ENCODE measurements around the gene ATG2A. TPM values are rescaled to one million over a fixed set of nuclear protein-coding genes. Genes with fewer than 3 reads are reported as not detected.

ATG2A gene
- polyA plus RNA-seq, 4 donors, result 18.0 to 35.7 (median 24.7) TPM

GRCh38 chr11:64877390-64878222 is 39.4 kb downstream of the ATG2A start:
- 0 to 1% (median 1%) methylated on average over 41 of the region's 41 CpGs for WGBS, 3 donors
- Histone ChIP-seq H3K9me3 (ENCODE audit: control insufficient read depth in 2 of 2, insufficient read depth in 1 of 2, low read depth in 1 of 2, low read length in 1 of 2) (no peaks in the 10 kb centered on the region), H3K36me3 (ENCODE audit: control insufficient read depth in 3 of 3, insufficient read depth in 2 of 3, low read depth in 1 of 3, low read length in 3 of 3) (peaks cover 0 to 53% (median 0%) of the 10 kb centered on the region in 3 donors), H3K4me1 (ENCODE audit: control insufficient read depth in 3 of 3, insufficient read depth in 2 of 3, low read depth in 1 of 3, low read length in 2 of 3) (peaks cover 8 to 55% (median 9%) of the 10 kb centered on the region in 3 donors), H3K4me3 (ENCODE audit: low read depth in 1 of 3, low read length in 3 of 3) (peak overlapping the region; percentile 88 to 98 (median 97)), H3K27me3 (ENCODE audit: control insufficient read depth in 3 of 3, insufficient read depth in 3 of 3, low read length in 3 of 3) (no peaks in the 10 kb centered on the region), H3K27ac (ENCODE audit: low read depth in 1 of 3, low read length in 2 of 3) (peak overlapping the region; percentile 75 to 93 (median 90))
- FAIRE-seq (no peak), DNase-seq (peak in 1 of 2 donors; percentile 34)

DNA sequence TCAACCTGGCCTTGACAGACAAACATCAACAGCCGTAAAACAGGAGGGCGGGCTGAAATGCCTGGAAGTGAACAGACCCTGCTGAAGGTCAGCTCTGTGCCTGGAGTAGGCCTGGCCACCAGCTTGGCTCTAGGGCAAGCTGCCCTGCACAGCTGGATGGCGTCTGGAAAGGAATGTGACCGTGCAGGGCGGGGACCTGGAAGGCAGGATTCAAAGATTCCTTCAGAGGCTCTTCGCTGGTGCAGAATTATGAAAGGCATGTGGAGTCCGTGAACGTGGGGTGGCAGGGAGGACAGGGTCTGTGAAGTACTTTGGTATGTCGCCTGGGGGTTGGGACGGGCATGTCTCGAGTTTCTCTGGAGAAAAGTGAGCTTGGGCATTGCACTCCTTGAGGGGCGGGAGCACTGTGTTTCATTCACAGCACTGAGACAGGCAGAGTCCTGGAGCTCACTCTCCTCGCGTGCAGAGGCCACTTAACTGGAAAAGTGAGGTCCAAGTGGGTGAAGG is 40.1 kb downstream of the ATG2A start:
- peak overlapping the region; percentile 75 to 93 (median 90) for H3K27ac ChIP-seq (ENCODE audit: low read depth in 1 of 3, low read length in 2 of 3)
- no peaks in the 10 kb centered on the region for H3K27me3 ChIP-seq (ENCODE audit: control insufficient read depth in 3 of 3, insufficient read depth in 3 of 3, low read length in 3 of 3)
- peaks cover 0 to 60% (median 0%) of the 10 kb centered on the region in 3 donors for H3K36me3 ChIP-seq (ENCODE audit: control insufficient read depth in 3 of 3, insufficient read depth in 2 of 3, low read depth in 1 of 3, low read length in 3 of 3)
- 5 to 16% (median 7%) methylated on average over 14 of the region's 14 CpGs for WGBS, 3 donors
- peak overlapping the region; percentile 88 to 98 (median 97) for H3K4me3 ChIP-seq (ENCODE audit: low read depth in 1 of 3, low read length in 3 of 3)
- H3K4me1 ChIP-seq (ENCODE audit: control insufficient read depth in 3 of 3, insufficient read depth in 2 of 3, low read depth in 1 of 3, low read length in 2 of 3), result peaks cover 9 to 62% (median 11%) of the 10 kb centered on the region in 3 donors
- peak; percentile 62 to 75 for DNase-seq
- H3K9me3 ChIP-seq (ENCODE audit: control insufficient read depth in 2 of 2, insufficient read depth in 1 of 2, low read depth in 1 of 2, low read length in 1 of 2), result no peaks in the 10 kb centered on the region
- no peak for FAIRE-seq

- Histone ChIP-seq H3K4me3 (ENCODE audit: low read depth in 1 of 3, low read length in 3 of 3) (peak overlapping the region; percentile 88 to 98 (median 97)), H3K9me3 (ENCODE audit: control insufficient read depth in 2 of 2, insufficient read depth in 1 of 2, low read depth in 1 of 2, low read length in 1 of 2) (no peaks in the 10 kb centered on the region), H3K27ac (ENCODE audit: low read depth in 1 of 3, low read length in 2 of 3) (peak overlapping the region; percentile 75 to 93 (median 90)), H3K4me1 (ENCODE audit: control insufficient read depth in 3 of 3, insufficient read depth in 2 of 3, low read depth in 1 of 3, low read length in 2 of 3) (peaks cover 14 to 68% (median 17%) of the 10 kb centered on the region in 3 donors), H3K36me3 (ENCODE audit: control insufficient read depth in 3 of 3, insufficient read depth in 2 of 3, low read depth in 1 of 3, low read length in 3 of 3) (peaks cover 0 to 66% (median 0%) of the 10 kb centered on the region in 3 donors), H3K27me3 (ENCODE audit: control insufficient read depth in 3 of 3, insufficient read depth in 3 of 3, low read length in 3 of 3) (no peaks in the 10 kb centered on the region)
- WGBS, 3 donors, result 13 to 21% (median 14%) methylated on average over 11 of the region's 11 CpGs
- DNase-seq, result no peak
- no peak for FAIRE-seq
Observed at GRCh38 chr11:64876229-64876750, 40.7 kb downstream of the ATG2A start.

DNA sequence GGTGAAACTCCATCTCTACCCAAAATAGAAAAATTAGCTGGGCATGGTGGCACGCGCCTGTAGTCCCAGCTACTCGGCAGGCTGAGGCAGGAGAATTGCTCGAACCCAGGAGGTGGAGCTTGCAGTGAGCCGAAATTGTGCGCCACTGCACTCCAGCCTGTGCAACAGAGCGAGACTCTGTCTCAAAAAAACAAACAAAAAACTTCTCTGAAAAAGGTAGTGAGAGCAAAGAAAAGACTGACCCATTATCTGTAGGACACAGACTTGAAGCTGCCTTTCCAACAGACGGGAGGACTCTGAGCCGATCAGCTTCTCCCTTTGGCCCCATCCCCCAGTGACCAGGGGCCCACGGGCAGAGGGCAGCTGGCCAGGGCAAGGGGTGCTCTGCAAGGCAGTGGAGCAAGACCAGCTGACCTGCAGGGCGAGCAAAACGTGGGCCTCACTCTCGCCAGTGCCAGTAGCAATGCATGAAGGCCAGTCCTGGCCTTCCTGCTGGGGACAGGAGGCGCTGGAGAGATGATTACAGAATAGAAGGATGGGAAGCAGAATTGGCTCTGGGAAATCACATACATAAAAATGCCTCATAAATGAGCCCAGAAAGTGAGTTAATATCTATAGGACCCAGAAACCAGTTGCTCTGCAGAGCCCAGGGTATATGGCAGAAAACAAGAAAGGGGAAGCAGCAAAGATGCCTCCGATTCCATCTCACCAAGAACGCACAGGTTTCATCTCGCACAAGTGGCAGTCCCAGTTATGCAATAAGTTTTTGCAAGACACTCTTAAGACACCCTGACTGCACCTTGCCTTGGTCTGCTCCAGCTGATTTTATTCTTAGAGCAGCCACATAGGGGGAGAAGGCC is 41.4 kb downstream of the ATG2A start:
- WGBS, 3 donors, result 57 to 72% (median 63%) methylated on average over 17 of the region's 17 CpGs
- H3K4me3 ChIP-seq (ENCODE audit: low read depth in 1 of 3, low read length in 3 of 3), result peak overlapping the region in 2 of 3 donors; percentile 97 to 98
- FAIRE-seq, result no peak

GRCh38 chr11:64874308-64875240 is 42.4 kb downstream of the ATG2A start:
- DNase-seq, result no peak
- FAIRE-seq, result no peak

More for the DNA sequence above, 41.4 kb downstream of the ATG2A start:
- Histone ChIP-seq H3K4me1 (ENCODE audit: control insufficient read depth in 3 of 3, insufficient read depth in 2 of 3, low read depth in 1 of 3, low read length in 2 of 3) (peaks cover 17 to 70% (median 18%) of the 10 kb centered on the region in 3 donors), H3K36me3 (ENCODE audit: control insufficient read depth in 3 of 3, insufficient read depth in 2 of 3, low read depth in 1 of 3, low read length in 3 of 3) (peaks cover 0 to 73% (median 2%) of the 10 kb centered on the region in 3 donors), H3K27ac (ENCODE audit: low read depth in 1 of 3, low read length in 2 of 3) (peak overlapping the region; percentile 75 to 93 (median 90)), H3K9me3 (ENCODE audit: control insufficient read depth in 2 of 2, insufficient read depth in 1 of 2, low read depth in 1 of 2, low read length in 1 of 2) (no peaks in the 10 kb centered on the region), H3K27me3 (ENCODE audit: control insufficient read depth in 3 of 3, insufficient read depth in 3 of 3, low read length in 3 of 3) (no peaks in the 10 kb centered on the region)
- DNase-seq, result no peak

GRCh38 chr11:64872790-64873488 is 44.1 kb downstream of the ATG2A start:
- peaks cover 0 to 96% (median 2%) of the 10 kb centered on the region in 3 donors for H3K36me3 ChIP-seq (ENCODE audit: control insufficient read depth in 3 of 3, insufficient read depth in 2 of 3, low read depth in 1 of 3, low read length in 3 of 3)
- peak overlapping the region; percentile 66 to 85 (median 67) for H3K27ac ChIP-seq (ENCODE audit: low read depth in 1 of 3, low read length in 2 of 3)
- peak overlapping the region in 2 of 3 donors; percentile 24 to 37 for H3K4me3 ChIP-seq (ENCODE audit: low read depth in 1 of 3, low read length in 3 of 3)
- H3K9me3 ChIP-seq (ENCODE audit: control insufficient read depth in 2 of 2, insufficient read depth in 1 of 2, low read depth in 1 of 2, low read length in 1 of 2), result no peaks in the 10 kb centered on the region
- peaks cover 18 to 83% (median 35%) of the 10 kb centered on the region in 3 donors for H3K4me1 ChIP-seq (ENCODE audit: control insufficient read depth in 3 of 3, insufficient read depth in 2 of 3, low read depth in 1 of 3, low read length in 2 of 3)
- DNase-seq, result peak; percentile 87 to 95
- FAIRE-seq, result no peak
- H3K27me3 ChIP-seq (ENCODE audit: control insufficient read depth in 3 of 3, insufficient read depth in 3 of 3, low read length in 3 of 3), result no peaks in the 10 kb centered on the region
- WGBS, 3 donors, result 17 to 50% (median 32%) methylated on average over 8 of the region's 8 CpGs

More at GRCh38 chr11:64874308-64875240, 42.4 kb downstream of the ATG2A start:
- H3K4me1 ChIP-seq (ENCODE audit: control insufficient read depth in 3 of 3, insufficient read depth in 2 of 3, low read depth in 1 of 3, low read length in 2 of 3), result peaks cover 19 to 71% (median 22%) of the 10 kb centered on the region in 3 donors
- WGBS, 3 donors, result 59 to 67% (median 65%) methylated on average over 29 of the region's 29 CpGs
- no peaks in the 10 kb centered on the region for H3K27me3 ChIP-seq (ENCODE audit: control insufficient read depth in 3 of 3, insufficient read depth in 3 of 3, low read length in 3 of 3)
- peaks cover 0 to 83% (median 2%) of the 10 kb centered on the region in 3 donors for H3K36me3 ChIP-seq (ENCODE audit: control insufficient read depth in 3 of 3, insufficient read depth in 2 of 3, low read depth in 1 of 3, low read length in 3 of 3)
- no peaks in the 10 kb centered on the region for H3K9me3 ChIP-seq (ENCODE audit: control insufficient read depth in 2 of 2, insufficient read depth in 1 of 2, low read depth in 1 of 2, low read length in 1 of 2)
- H3K4me3 ChIP-seq (ENCODE audit: low read depth in 1 of 3, low read length in 3 of 3), result peak overlapping the region in 2 of 3 donors; percentile 97 to 98
- peak overlapping the region; percentile 22 to 75 (median 34) for H3K27ac ChIP-seq (ENCODE audit: low read depth in 1 of 3, low read length in 2 of 3)

GRCh38 chr11:64871492-64871891 is 45.5 kb downstream of the ATG2A start:
- Histone ChIP-seq H3K4me3 (ENCODE audit: low read depth in 1 of 3, low read length in 3 of 3) (peak overlapping the region in 2 of 3 donors; percentile 37 to 38), H3K27ac (ENCODE audit: low read depth in 1 of 3, low read length in 2 of 3) (peak overlapping the region; percentile 64 to 85 (median 79)), H3K36me3 (ENCODE audit: control insufficient read depth in 3 of 3, insufficient read depth in 2 of 3, low read depth in 1 of 3, low read length in 3 of 3) (peaks cover 0 to 97% (median 2%) of the 10 kb centered on the region in 3 donors), H3K9me3 (ENCODE audit: control insufficient read depth in 2 of 2, insufficient read depth in 1 of 2, low read depth in 1 of 2, low read length in 1 of 2) (no peaks in the 10 kb centered on the region), H3K4me1 (ENCODE audit: control insufficient read depth in 3 of 3, insufficient read depth in 2 of 3, low read depth in 1 of 3, low read length in 2 of 3) (peaks cover 18 to 79% (median 35%) of the 10 kb centered on the region in 3 donors), H3K27me3 (ENCODE audit: control insufficient read depth in 3 of 3, insufficient read depth in 3 of 3, low read length in 3 of 3) (no peaks in the 10 kb centered on the region)
- WGBS, 3 donors, result 34 to 52% (median 37%) methylated on average over 3 of the region's 3 CpGs
- DNase-seq (no peak), FAIRE-seq (no peak)
